ENCODE data around the gene RIN3.

The RIN3 gene

GRCh38 chr14:92590176-92590575, 76.6 kb downstream of the RIN3 start:
- no peak overlapping the region for H3K4me3 ChIP-seq (ENCODE audit: low read depth, low read length)
- no peak for DNase-seq (ENCODE audit: low read depth)
- TF ChIP-seq CTCF (IDR thresholded peaks at IDR 0.05; ENCODE audit: low read depth, low read length, missing control alignments): no peak

GRCh38 chr14:92590941-92591340, 77.4 kb downstream of the RIN3 start:
- TF ChIP-seq CTCF (IDR thresholded peaks at IDR 0.05; ENCODE audit: low read depth, low read length, missing control alignments): no peak

GRCh38 chr14:92591346-92591745, 77.8 kb downstream of the RIN3 start:
- TF ChIP-seq CTCF (IDR thresholded peaks at IDR 0.05; ENCODE audit: low read depth, low read length, missing control alignments): no peak
- DNase-seq (ENCODE audit: low read depth): no peak
- H3K4me3 ChIP-seq (ENCODE audit: low read depth, low read length): no peak overlapping the region

More at GRCh38 chr14:92590941-92591340, 77.4 kb downstream of the RIN3 start:
- DNase-seq (ENCODE audit: low read depth): no peak
- no peak overlapping the region for H3K4me3 ChIP-seq (ENCODE audit: low read depth, low read length)

GRCh38 chr14:92595267-92595666, 81.7 kb downstream of the RIN3 start:
- DNase-seq (ENCODE audit: low read depth): no peak
- no peak overlapping the region for H3K4me3 ChIP-seq (ENCODE audit: low read depth, low read length)
- TF ChIP-seq CTCF (IDR thresholded peaks at IDR 0.05; ENCODE audit: low read depth, low read length, missing control alignments): no peak

GRCh38 chr14:92596331-92596907, 82.8 kb downstream of the RIN3 start:
- no peak for DNase-seq (ENCODE audit: low read depth)
- TF ChIP-seq CTCF (IDR thresholded peaks at IDR 0.05; ENCODE audit: low read depth, low read length, missing control alignments): peak; percentile 18
- no peak overlapping the region for H3K4me3 ChIP-seq (ENCODE audit: low read depth, low read length)

- TF ChIP-seq CTCF (IDR thresholded peaks at IDR 0.05; ENCODE audit: low read depth, low read length, missing control alignments): no peak
Measured at GRCh38 chr14:92597906-92598905, 84.6 kb downstream of the RIN3 start.

More at GRCh38 chr14:92597906-92598905, 84.6 kb downstream of the RIN3 start:
- DNase-seq (ENCODE audit: low read depth): no peak
- H3K4me3 ChIP-seq (ENCODE audit: low read depth, low read length): no peak overlapping the region
